ENCODE data around the gene SLC8A1.

GRCh38 chr2:40244251-40244650, 207.6 kb downstream of the SLC8A1 start:
- TF ChIP-seq POLR2A (IDR thresholded peaks at IDR 0.05) = no peak
- no peak for TF ChIP-seq CTCF (IDR thresholded peaks at IDR 0.05 in 4 of 5, conservative IDR thresholded peaks at IDR 0.05 in 1 of 5)
